Measurements from ENCODE around the gene COL13A1. TPM values are rescaled to one million over a fixed set of nuclear protein-coding genes. Genes with fewer than 3 reads are reported as not detected.

COL13A1 gene
- total RNA-seq, 3 donors from 2014 or later: 0.66 to 0.80 (median 0.73) TPM

GRCh38 chr10:69891057-69891617 lies 89.4 kb downstream of the COL13A1 start:
- Histone ChIP-seq H3K9me3 (no peaks in the 10 kb centered on the region), H3K36me3 (no peaks in the 10 kb centered on the region), H3K4me3 (no peak overlapping the region), H3K27ac (no peak overlapping the region), H3K27me3 (no peaks in the 10 kb centered on the region), H3K4me1 (no peaks in the 10 kb centered on the region)
- intact Hi-C loops (cut with DNase I; ENCODE audit: low total_unique reads): no loop called here
- TF ChIP-seq POLR2AphosphoS5 (IDR thresholded peaks at IDR 0.05) (no peak), POLR2A (IDR thresholded peaks at IDR 0.05) (no peak), CTCF (IDR thresholded peaks at IDR 0.05) (no peak)
- no peak for DNase-seq (ENCODE audit: low spot score in 2 of 2)

GRCh38 chr10:69892406-69892805 lies 90.7 kb downstream of the COL13A1 start:
- no peak for DNase-seq (ENCODE audit: low spot score in 2 of 2)
- Histone ChIP-seq H3K36me3 (no peaks in the 10 kb centered on the region), H3K27me3 (no peaks in the 10 kb centered on the region), H3K9me3 (no peaks in the 10 kb centered on the region), H3K4me3 (no peak overlapping the region), H3K4me1 (no peaks in the 10 kb centered on the region), H3K27ac (no peak overlapping the region)
- no peak for TF ChIP-seq CTCF (IDR thresholded peaks at IDR 0.05)
- no peak for TF ChIP-seq POLR2A (IDR thresholded peaks at IDR 0.05)
- no peak for TF ChIP-seq POLR2AphosphoS5 (IDR thresholded peaks at IDR 0.05)
- intact Hi-C loops (cut with DNase I; ENCODE audit: low total_unique reads): no loop called here

- intact Hi-C loops (cut with DNase I; ENCODE audit: low total_unique reads): no loop called here
- H3K27ac ChIP-seq: no peak overlapping the region
- no peak for DNase-seq (ENCODE audit: low spot score in 2 of 2)
- no peak overlapping the region for H3K4me3 ChIP-seq
- no peaks in the 10 kb centered on the region for H3K9me3 ChIP-seq
- no peaks in the 10 kb centered on the region for H3K4me1 ChIP-seq
- TF ChIP-seq POLR2A (IDR thresholded peaks at IDR 0.05): no peak
- no peak for TF ChIP-seq CTCF (IDR thresholded peaks at IDR 0.05)
- no peak for TF ChIP-seq POLR2AphosphoS5 (IDR thresholded peaks at IDR 0.05)
- H3K27me3 ChIP-seq: no peaks in the 10 kb centered on the region
- H3K36me3 ChIP-seq: no peaks in the 10 kb centered on the region
These were observed 91.1 kb downstream of the COL13A1 start for GRCh38 chr10:69892816-69893215.

- Histone ChIP-seq H3K27me3 (no peaks in the 10 kb centered on the region), H3K27ac (no peak overlapping the region), H3K4me3 (no peak overlapping the region), H3K36me3 (no peaks in the 10 kb centered on the region), H3K4me1 (no peaks in the 10 kb centered on the region), H3K9me3 (no peaks in the 10 kb centered on the region)
- no peak for TF ChIP-seq CTCF (IDR thresholded peaks at IDR 0.05)
- TF ChIP-seq POLR2AphosphoS5 (IDR thresholded peaks at IDR 0.05): no peak
- TF ChIP-seq POLR2A (IDR thresholded peaks at IDR 0.05): no peak
- intact Hi-C loops (cut with DNase I; ENCODE audit: low total_unique reads): no loop called here
- no peak for DNase-seq (ENCODE audit: low spot score in 2 of 2)
These were observed 91.7 kb downstream of the COL13A1 start for GRCh38 chr10:69893271-69893900.

- no peak for TF ChIP-seq CTCF (IDR thresholded peaks at IDR 0.05)
- no peak for TF ChIP-seq POLR2AphosphoS5 (IDR thresholded peaks at IDR 0.05)
- TF ChIP-seq POLR2A (IDR thresholded peaks at IDR 0.05): no peak
- Histone ChIP-seq H3K27ac (no peak overlapping the region), H3K4me3 (no peak overlapping the region), H3K4me1 (no peaks in the 10 kb centered on the region), H3K36me3 (no peaks in the 10 kb centered on the region), H3K27me3 (no peaks in the 10 kb centered on the region), H3K9me3 (no peaks in the 10 kb centered on the region)
- no peak for DNase-seq (ENCODE audit: low spot score in 2 of 2)
- intact Hi-C loops (cut with DNase I; ENCODE audit: low total_unique reads): no loop called here
These were observed 92.5 kb downstream of the COL13A1 start for GRCh38 chr10:69894156-69894555.

All from breast epithelium (tissue), 4 donors.